GM06990 (cell line): ENCODE results near the gene BOLA3.
"Not testable (repeated sequence)": the region's sequence is repeated elsewhere in the genome, so short reads cannot be mapped to it uniquely, and the experiment has no call there.

Source experiments
- DNase-seq: peaks from one replicate; pipeline ENCODE4 v3.0.0-alpha.2; 2011; ENCODE audit not compliant: insufficient read length; ENCODE audit errors: extremely low read depth
- H3K27me3 ChIP-seq: replicated peaks from 2 replicates; pipeline ENCODE4 v1.6.0; 2011; ENCODE audit warnings: low read length; ENCODE audit not compliant: control insufficient read depth, insufficient read depth
- H3K36me3 ChIP-seq: 2 replicates; pipeline ENCODE4 v1.5.1; 2011; ENCODE audit warnings: low read length; ENCODE audit not compliant: control insufficient read depth, insufficient read depth
- H3K4me3 ChIP-seq: replicated peaks from 2 replicates; pipeline ENCODE4 v1.5.1; 2011; ENCODE audit warnings: low read depth, mild to moderate bottlenecking, control low read depth, low read length
- TF ChIP-seq, protein P1 (sequence below): IDR thresholded peaks from 2 replicates; pipeline ENCODE4 v1.5.1; 2011; ENCODE audit warnings: low read length, control low read depth, mild to moderate bottlenecking, inconsistent platforms; ENCODE audit not compliant: insufficient read depth, poor library complexity, severe bottlenecking

BOLA3 gene

DNA sequence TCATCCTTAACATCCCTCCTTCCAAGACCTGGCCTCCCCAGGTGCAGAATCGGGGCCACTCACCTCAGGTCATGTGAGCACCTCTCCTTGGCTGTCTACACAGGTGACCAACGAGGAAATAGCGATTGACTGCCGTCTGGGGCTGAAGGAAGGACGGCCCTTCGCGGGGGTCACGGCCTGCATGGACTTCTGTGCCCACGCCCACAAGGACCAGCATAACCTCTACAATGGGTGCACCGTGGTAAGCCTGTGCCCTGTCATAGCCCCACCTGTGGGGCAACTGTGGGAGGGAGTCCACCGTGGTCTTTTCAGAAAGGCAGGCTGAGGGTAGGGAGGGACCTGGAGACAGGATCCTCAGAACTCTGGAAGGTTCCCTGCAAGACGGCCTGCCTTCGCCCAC is 54.3 kb downstream of the BOLA3 start:
- TF ChIP-seq, protein P1, sequence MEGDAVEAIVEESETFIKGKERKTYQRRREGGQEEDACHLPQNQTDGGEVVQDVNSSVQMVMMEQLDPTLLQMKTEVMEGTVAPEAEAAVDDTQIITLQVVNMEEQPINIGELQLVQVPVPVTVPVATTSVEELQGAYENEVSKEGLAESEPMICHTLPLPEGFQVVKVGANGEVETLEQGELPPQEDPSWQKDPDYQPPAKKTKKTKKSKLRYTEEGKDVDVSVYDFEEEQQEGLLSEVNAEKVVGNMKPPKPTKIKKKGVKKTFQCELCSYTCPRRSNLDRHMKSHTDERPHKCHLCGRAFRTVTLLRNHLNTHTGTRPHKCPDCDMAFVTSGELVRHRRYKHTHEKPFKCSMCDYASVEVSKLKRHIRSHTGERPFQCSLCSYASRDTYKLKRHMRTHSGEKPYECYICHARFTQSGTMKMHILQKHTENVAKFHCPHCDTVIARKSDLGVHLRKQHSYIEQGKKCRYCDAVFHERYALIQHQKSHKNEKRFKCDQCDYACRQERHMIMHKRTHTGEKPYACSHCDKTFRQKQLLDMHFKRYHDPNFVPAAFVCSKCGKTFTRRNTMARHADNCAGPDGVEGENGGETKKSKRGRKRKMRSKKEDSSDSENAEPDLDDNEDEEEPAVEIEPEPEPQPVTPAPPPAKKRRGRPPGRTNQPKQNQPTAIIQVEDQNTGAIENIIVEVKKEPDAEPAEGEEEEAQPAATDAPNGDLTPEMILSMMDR = no peak
- DNase-seq = no peak
- Histone ChIP-seq H3K27me3 (no peaks in the 10 kb centered on the region), H3K4me3 (no peak overlapping the region), H3K36me3 (peaks cover 37% of the 10 kb centered on the region)

DNA sequence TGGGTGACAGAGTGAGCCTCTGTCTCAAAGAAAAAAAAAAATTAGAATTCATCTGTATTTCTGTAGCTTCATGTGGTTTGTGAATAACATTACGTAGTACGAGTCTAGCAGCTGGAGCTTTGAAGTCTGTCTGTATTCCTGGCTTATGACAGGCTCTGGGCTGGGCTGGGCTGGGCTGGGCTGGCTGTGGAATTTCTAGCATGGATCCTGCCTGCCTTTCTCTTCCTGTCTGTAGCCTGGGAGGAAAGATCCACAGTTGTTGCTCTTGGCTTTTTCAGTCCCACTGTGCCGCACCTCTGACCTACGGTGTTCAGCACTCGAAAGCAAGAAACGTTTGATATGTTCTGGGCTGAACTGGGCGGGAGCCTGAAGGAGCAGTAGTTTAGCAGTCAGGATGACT is 55.4 kb downstream of the BOLA3 start:
- no peaks in the 10 kb centered on the region for H3K27me3 ChIP-seq
- no peak overlapping the region for H3K4me3 ChIP-seq
- no peak for DNase-seq
- peaks cover 44% of the 10 kb centered on the region for H3K36me3 ChIP-seq
- TF ChIP-seq, protein P1 = no peak

DNA sequence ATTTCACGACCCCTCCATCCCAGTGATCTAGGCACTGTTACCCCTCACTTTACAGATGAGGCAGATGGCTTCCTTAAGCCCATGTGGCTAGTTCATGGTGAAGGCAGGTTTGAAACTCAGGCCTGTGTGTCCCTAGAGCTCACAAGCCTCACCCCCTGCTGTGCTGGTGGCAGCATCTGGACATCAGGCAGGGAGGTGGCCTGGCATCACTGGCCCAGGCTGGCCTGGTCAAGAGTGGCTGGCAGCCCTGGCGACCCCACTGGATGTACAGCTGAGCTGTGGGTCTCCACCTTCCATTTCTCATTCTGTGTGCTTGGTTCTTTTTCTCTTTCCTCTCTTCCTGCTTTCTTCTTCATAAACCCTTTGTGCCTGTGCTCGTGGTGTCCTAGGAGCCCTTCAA is 56.3 kb downstream of the BOLA3 start:
- TF ChIP-seq, protein P1 = no peak
- DNase-seq = no peak
- Histone ChIP-seq H3K36me3 (peaks cover 46% of the 10 kb centered on the region), H3K4me3 (no peak overlapping the region), H3K27me3 (no peaks in the 10 kb centered on the region)

DNA sequence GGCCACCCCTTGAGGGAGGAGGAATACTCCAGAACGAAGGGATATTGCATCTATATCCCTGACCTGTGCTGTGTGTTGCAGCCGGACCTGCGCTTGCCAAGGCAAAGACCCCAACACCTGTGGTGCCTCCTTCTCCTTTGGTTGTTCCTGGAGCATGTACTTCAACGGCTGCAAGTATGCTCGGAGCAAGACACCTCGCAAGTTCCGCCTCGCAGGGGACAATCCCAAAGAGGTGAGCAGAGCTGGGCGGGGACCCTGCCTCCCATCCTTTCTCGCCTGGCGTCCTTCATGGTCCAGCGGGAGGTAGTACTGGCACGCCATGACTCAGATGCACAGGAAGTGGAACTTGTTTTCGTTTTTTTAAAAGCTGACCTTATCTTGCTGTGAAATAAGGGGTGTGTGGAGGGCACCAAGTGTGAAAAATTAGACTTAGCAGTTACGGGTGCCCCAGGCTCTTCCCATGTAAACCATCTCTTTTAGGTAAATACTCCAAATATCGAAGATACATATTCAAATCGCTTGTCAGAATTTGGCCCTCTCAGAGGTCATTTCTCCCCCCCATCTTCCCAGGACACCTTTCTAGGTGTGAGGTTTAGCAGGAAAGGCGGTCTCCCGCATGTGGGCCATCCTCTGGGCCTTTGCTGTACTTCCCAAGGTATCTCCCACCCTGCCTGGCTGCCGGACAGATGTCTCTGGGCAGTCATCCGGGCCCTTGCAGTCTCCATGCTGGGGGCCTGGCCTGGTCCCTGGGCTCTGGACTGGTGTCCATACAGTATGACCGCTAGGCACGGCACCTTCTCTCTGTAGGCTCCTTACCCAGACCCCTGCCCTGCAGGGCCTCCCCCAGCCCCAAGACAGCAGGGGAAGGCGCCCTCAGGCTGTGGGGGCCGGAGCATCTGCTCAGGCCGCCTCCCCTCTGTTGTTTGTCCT is 57.6 kb downstream of the BOLA3 start:
- Histone ChIP-seq H3K4me3 (no peak overlapping the region), H3K27me3 (no peaks in the 10 kb centered on the region), H3K36me3 (peaks cover 50% of the 10 kb centered on the region)
- TF ChIP-seq, protein P1 = no peak
- no peak for DNase-seq

DNA sequence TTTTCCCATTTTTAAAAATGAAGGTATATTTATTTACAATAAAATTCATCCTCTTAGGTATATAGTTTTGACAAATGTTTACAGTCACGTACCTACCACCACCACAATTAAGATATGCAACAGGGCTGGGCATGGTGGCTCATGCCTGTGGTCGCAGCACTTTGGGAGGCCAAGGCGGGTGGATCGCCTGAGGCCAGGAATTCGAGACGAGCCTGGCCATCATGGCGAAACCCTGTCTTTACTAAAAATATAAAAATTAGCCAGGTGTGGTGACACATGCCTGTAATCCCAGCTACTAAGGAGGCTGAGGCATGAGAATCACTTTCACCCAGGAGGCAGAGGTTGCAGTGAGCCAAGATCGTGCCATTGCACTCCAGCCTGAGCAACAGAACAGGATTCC is 59.0 kb downstream of the BOLA3 start:
- H3K4me3 ChIP-seq, DNase-seq, H3K27me3 ChIP-seq: not testable (repeated sequence)
- peaks cover 41% of the 10 kb centered on the region for H3K36me3 ChIP-seq

DNA sequence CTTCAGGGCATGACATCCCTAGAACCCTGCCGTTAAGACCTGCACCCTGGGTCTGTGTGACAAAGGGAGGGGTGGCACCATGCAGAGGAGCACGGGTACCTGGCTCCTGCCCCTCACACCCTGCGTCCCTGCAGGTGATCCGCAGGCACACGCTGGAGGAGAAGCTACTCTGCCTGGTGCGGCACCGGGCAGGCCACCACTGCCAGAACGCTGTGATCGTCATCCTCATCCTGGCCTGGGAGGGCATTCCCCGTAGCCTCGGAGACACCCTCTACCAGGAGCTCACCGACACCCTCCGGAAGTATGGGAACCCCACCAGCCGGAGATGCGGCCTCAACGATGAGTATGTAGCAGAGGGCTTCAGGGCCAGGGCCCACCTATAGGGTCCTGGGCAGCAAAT is 60.0 kb downstream of the BOLA3 start:
- H3K27me3 ChIP-seq = no peaks in the 10 kb centered on the region
- peaks cover 42% of the 10 kb centered on the region for H3K36me3 ChIP-seq
- TF ChIP-seq, protein P1 = no peak
- no peak for DNase-seq
- H3K4me3 ChIP-seq = no peak overlapping the region
